Esophagus muscularis mucosa (tissue), 4 donors: ENCODE results near the gene ALPL. TPM values are rescaled to one million over a fixed set of nuclear protein-coding genes. Genes with fewer than 3 reads are reported as not detected.
"Not testable (repeated sequence)": the region's sequence is repeated elsewhere in the genome, so short reads cannot be mapped to it uniquely, and the experiment has no call there.

ENCODE experiments used
- DNase-seq: peaks from one replicate; pipeline ENCODE4 v3.0.0-alpha.2; 2017; ENCODE audit errors: extremely low spot score
- H3K27ac ChIP-seq, 4 donors: fragments of 200-600 bp; sonication (generic); replicated peaks in 1 of 4; 1 replicate in 3 of 4; 2 replicates in 1 of 4; pipeline ENCODE4 v1.5.1; 2016 to 2019; ENCODE audit warnings: mild to moderate bottlenecking in 1 of 4
- H3K27me3 ChIP-seq, 4 donors: fragments of 200-600 bp; sonication (generic); one replicate each; pipeline versions ENCODE4 v1.5.1 to v1.6.0; 2016 to 2019
- H3K36me3 ChIP-seq, 4 donors: fragments of 200-600 bp; sonication (generic); one replicate each; pipeline ENCODE4 v1.5.1; 2016 to 2019
- H3K4me1 ChIP-seq, 4 donors: fragments of 200-600 bp; sonication (generic); one replicate each; pipeline ENCODE4 v1.5.1; 2016 to 2019
- H3K4me3 ChIP-seq, 4 donors: fragments of 200-600 bp; sonication (generic); 1 replicate in 2 of 4; 2 replicates in 2 of 4; pipeline ENCODE4 v1.5.1; 2016 to 2019; ENCODE audit warnings: mild to moderate bottlenecking in 4 of 4, moderate library complexity in 1 of 4
- H3K9me3 ChIP-seq, 4 donors: fragments of 200-600 bp; sonication (generic); 1 replicate in 3 of 4; 2 replicates in 1 of 4; pipeline ENCODE4 v1.5.1; 2016 to 2019
- CTCF ChIP-seq, 3 experiments: fragments of 200-600 bp in 2 of 3; fragments of 450-650 bp in 1 of 3; sonication (generic) in 2 of 3; IDR thresholded peaks; one replicate each; pipeline ENCODE4 v1.5.1; 2017 to 2019; ENCODE audit warnings: antibody characterized with exemption in 3 of 3, mild to moderate bottlenecking in 2 of 3, moderate library complexity in 1 of 3
- EP300 ChIP-seq: sonication (generic); formaldehyde crosslinking; IDR thresholded peaks from one replicate; pipeline ENCODE4 v1.6.1; 2017; ENCODE audit warnings: antibody characterized with exemption
- POLR2A ChIP-seq: fragments of 450-650 bp; IDR thresholded peaks from one replicate; pipeline ENCODE4 v1.6.1; 2017; ENCODE audit warnings: antibody characterized with exemption, moderate library complexity, mild to moderate bottlenecking, low read depth
- POLR2AphosphoS5 ChIP-seq, 2 donors: sonication (generic); formaldehyde crosslinking; IDR thresholded peaks; one replicate each; pipeline ENCODE4 v1.6.1; 2017; ENCODE audit warnings: antibody characterized with exemption in 2 of 2
- WGBS: methylation state at CpG from one replicate; pipeline ENCODE4 v1.1.5; 2018; 5-methylcytosine and 5-hydroxymethylcytosine counted together
- intact Hi-C: fragments of 100-400 bp; cut with DNase I; formaldehyde crosslinking; loops from one replicate; pipeline ENCODE4 v1.15.1; 2023
- total RNA-seq, 4 donors: library from RNA; depleted of rRNA; stranded (reverse); fragments of >200 nt; gene quantifications; one replicate each; pipeline versions ENCODE4 v1.1.0 to v1.2.1, GENCODE V29; 2016

The ALPL gene
- total RNA-seq, 4 donors from 2014 or later = 1.2 to 10.3 (median 3.8) TPM

- intact Hi-C loops = no loop called here
- 81% methylated on average over 13 of the region's 13 CpGs for WGBS
Measured at GRCh38 chr1:21517660-21518480, 8.6 kb downstream of the ALPL start.

GRCh38 chr1:21518774-21519455 is 9.7 kb downstream of the ALPL start:
- no peak overlapping the region for H3K27ac ChIP-seq
- H3K4me3 ChIP-seq = no peak overlapping the region
- WGBS = 96% methylated on average over 16 of the region's 16 CpGs
- intact Hi-C loops = no loop called here
- H3K36me3 ChIP-seq = no peaks in the 10 kb centered on the region
- H3K27me3 ChIP-seq = peaks cover 0 to 20% (median 0%) of the 10 kb centered on the region in 4 donors
- H3K4me1 ChIP-seq = no peaks in the 10 kb centered on the region
- no peak for DNase-seq
- H3K9me3 ChIP-seq = no peaks in the 10 kb centered on the region
- TF ChIP-seq EP300 = no peak
- no peak for TF ChIP-seq POLR2A
- no peak for TF ChIP-seq CTCF (IDR thresholded peaks at IDR 0.05)
- TF ChIP-seq POLR2AphosphoS5 (IDR thresholded peaks at IDR 0.05) = no peak

More at GRCh38 chr1:21517660-21518480, 8.6 kb downstream of the ALPL start:
- no peak for TF ChIP-seq POLR2A
- Histone ChIP-seq H3K4me3 (no peak overlapping the region), H3K9me3 (no peaks in the 10 kb centered on the region), H3K27ac (no peak overlapping the region), H3K4me1 (no peaks in the 10 kb centered on the region), H3K36me3 (no peaks in the 10 kb centered on the region), H3K27me3 (peaks cover 0 to 19% (median 0%) of the 10 kb centered on the region in 4 donors)
- no peak for DNase-seq

GRCh38 chr1:21519486-21520070 is 10.4 kb downstream of the ALPL start:
- H3K36me3 ChIP-seq, H3K4me3 ChIP-seq, H3K4me1 ChIP-seq, H3K9me3 ChIP-seq, H3K27ac ChIP-seq, DNase-seq, intact Hi-C loops: not testable (repeated sequence)
- H3K27me3 ChIP-seq = peaks cover 0 to 16% (median 0%) of the 10 kb centered on the region in 4 donors
- WGBS = 95% methylated on average over 11 of the region's 11 CpGs

DNA sequence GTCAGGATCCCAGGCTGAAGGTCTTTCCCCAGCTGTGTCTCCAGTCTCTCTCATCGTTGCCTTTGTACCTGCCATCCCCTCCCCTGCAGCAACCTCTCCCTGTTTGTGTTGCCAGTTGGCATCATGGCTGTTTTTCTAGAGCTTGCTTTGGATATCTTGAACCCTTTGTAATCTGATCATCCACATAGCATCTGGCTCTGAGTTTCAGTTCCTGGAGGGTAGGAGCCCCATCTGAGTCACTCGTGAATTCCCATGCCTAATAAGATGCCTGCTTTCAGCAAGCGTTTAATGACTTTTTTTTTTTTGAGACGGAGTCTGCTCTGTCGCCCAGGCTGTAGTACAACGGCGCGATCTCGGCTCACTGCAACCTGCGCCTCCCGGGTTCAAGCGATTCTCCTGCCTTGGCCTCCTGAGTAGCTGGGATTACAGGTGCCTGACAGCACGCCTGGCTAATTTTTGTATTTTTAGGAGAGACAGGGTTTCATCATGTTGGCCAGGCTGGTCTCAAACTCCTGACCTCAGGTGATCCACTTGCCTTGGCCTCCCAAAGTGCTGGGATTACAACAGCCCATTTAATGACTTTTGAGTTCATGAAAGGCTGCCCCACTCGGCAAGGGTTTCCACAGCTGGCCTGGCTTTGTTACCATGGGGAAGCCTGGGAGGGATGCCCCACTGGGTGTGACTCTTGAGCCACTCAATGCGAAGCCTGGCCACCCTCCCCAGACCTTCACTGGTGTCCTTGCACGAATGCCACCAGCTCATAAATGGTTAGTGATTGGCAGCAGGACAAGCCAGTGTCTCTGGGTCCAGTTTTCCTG is 11.9 kb downstream of the ALPL start:
- H3K27ac ChIP-seq = no peak overlapping the region
- H3K9me3 ChIP-seq = no peaks in the 10 kb centered on the region
- H3K36me3 ChIP-seq = no peaks in the 10 kb centered on the region
- intact Hi-C loops = no loop called here
- no peak overlapping the region for H3K4me3 ChIP-seq
- no peak for DNase-seq
- peaks cover 0 to 3% (median 0%) of the 10 kb centered on the region in 4 donors for H3K27me3 ChIP-seq
- WGBS = 88% methylated on average over 13 of the region's 16 CpGs
- H3K4me1 ChIP-seq = peaks cover 3 to 9% (median 5%) of the 10 kb centered on the region in 4 donors
- TF ChIP-seq EP300 (no peak), POLR2AphosphoS5 (IDR thresholded peaks at IDR 0.05) (no peak), POLR2A (no peak), CTCF (IDR thresholded peaks at IDR 0.05) (no peak)

DNA sequence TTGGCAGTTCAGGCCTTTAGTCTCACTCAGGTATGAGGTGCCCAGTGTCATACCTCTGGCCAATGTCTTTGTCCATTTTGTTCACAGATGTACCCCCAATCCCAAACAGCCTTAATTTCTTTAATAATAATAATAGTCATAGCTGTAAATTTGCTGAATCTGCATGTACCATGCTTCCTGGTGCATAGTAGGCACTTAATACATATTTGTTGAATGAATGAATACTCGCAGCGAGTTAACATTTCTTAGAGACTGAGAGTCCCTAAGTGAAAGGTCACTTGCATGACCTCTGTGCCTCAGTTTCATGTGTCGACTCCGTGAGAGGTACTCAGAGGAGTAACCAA is 12.5 kb downstream of the ALPL start:
- Histone ChIP-seq H3K9me3 (no peaks in the 10 kb centered on the region), H3K4me1 (peaks cover 3 to 9% (median 5%) of the 10 kb centered on the region in 4 donors), H3K27me3 (peaks cover 0 to 3% (median 0%) of the 10 kb centered on the region in 4 donors), H3K36me3 (no peaks in the 10 kb centered on the region), H3K27ac (no peak overlapping the region), H3K4me3 (no peak overlapping the region)
- WGBS = 95% methylated on average over 4 of the region's 4 CpGs
- no peak for TF ChIP-seq POLR2A
- TF ChIP-seq EP300 = no peak
- no peak for TF ChIP-seq POLR2AphosphoS5 (IDR thresholded peaks at IDR 0.05)
- TF ChIP-seq CTCF (IDR thresholded peaks at IDR 0.05) = no peak
- DNase-seq = no peak
- intact Hi-C loops = no loop called here
